GM12874 (cell line): ENCODE measurements around the gene GPR12.

Source experiments
- CTCF ChIP-seq: IDR thresholded peaks from 2 replicates; pipeline ENCODE4 v1.5.1; 2011; ENCODE audit warnings: low read depth, mild to moderate bottlenecking, control low read depth, low read length, moderate library complexity; ENCODE audit not compliant: insufficient read depth

GPR12 gene

GRCh38 chr13:26743971-26744370, 16.6 kb downstream of the GPR12 start:
- TF ChIP-seq CTCF, result no peak

DNA sequence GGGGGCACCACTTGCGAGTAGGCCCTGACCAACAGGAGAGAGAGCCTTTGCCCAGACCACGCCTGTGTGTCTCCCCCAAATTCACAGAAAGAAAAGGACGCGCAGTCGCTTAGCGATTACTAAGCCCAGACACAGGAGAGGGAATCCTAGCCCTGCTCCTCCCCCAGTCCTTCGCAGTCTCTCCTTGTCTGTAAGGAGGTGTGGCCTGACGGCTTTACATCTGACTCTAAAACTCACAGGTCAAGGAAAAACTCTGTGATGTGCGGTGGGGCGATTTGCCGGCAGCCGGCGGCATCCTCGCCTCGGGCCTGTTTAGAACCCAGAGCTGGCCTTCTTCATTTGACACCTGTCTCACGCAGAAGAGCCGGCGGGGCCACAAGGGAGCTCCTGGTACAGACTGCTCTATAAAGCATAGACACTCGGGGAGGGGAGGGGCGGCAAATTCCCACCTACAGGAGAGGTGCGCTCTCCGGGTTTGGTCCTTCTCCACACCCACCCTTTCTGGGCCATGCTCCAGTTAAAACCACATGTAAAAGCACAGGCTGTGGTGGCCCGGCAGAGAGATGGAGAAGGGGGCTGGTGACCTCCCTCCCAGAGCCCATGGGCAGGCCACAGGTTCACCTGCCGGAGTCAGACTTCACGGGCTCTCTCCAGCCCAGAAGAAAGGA, 17.8 kb downstream of the GPR12 start:
- no peak for TF ChIP-seq CTCF

- no peak for TF ChIP-seq CTCF
These were observed 24.9 kb downstream of the GPR12 start for GRCh38 chr13:26735677-26736076.

DNA sequence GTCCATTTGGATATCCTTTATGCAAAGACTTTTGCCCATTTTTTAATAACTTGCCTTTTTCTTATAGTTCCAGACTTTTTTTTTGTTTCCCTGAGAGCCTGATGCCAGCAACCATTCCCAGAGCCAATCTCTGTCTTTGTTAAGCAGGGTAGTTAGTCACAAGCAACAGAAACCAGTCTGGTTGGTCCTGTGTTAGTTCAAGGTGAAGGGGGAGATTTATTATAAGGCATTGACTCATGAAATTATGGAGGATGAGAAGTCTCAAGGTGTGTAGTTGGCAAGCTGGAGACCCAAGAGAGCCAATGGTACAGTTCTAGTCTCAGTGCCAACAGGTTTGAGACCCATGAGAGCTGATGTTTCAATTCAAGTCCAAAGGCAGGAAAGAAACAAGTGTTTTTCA, 33.0 kb downstream of the GPR12 start:
- no peak for TF ChIP-seq CTCF

DNA sequence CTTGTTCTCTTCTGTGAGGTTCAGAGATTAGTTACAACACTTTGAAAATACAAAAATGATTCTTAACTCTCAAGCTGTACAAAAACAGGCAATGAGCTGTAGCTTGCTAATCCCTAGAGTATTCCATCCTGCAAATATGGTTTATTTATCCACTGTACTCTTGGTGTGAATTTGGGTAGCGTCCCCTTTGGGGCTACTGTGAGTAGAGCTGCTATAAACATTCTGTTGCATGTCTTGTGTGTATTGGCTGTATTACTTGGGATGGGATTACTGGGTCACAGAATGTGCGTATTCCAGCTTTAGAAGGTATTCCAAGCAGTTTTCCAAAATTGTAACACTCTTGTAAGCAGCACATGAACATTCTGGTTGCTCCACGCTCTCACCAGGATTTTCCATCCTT, 33.5 kb downstream of the GPR12 start:
- no peak for TF ChIP-seq CTCF

- TF ChIP-seq CTCF, result no peak
These were observed 33.9 kb downstream of the GPR12 start for GRCh38 chr13:26726684-26727083.

GRCh38 chr13:26722321-26722720, 38.3 kb downstream of the GPR12 start:
- no peak for TF ChIP-seq CTCF
